D341Med (cell line): Measurements from ENCODE around the gene RNF220.
"Not testable (repeated sequence)": the region's sequence is repeated elsewhere in the genome, so short reads cannot be mapped to it uniquely, and the experiment has no call there.

Source experiments
- DNase-seq: peaks from one replicate; pipeline ENCODE4 v3.0.0; 2012; ENCODE audit warnings: low spot score

Gene RNF220

GRCh38 chr1:44549510-44549909 is 144.5 kb downstream of the RNF220 start:
- no peak for DNase-seq

- DNase-seq, result no peak
These were observed 148.2 kb downstream of the RNF220 start for GRCh38 chr1:44553127-44553758.

GRCh38 chr1:44553771-44554170 is 148.7 kb downstream of the RNF220 start:
- no peak for DNase-seq

GRCh38 chr1:44554706-44555105 is 149.7 kb downstream of the RNF220 start:
- DNase-seq, result no peak

- DNase-seq, result no peak
These were observed 152.7 kb downstream of the RNF220 start for GRCh38 chr1:44557778-44558177.

GRCh38 chr1:44558883-44559282 is 153.8 kb downstream of the RNF220 start:
- no peak for DNase-seq

GRCh38 chr1:44559330-44559729 is 154.3 kb downstream of the RNF220 start:
- DNase-seq, result no peak

- no peak for DNase-seq
These were observed 154.9 kb downstream of the RNF220 start for GRCh38 chr1:44559913-44560312.

GRCh38 chr1:44560696-44561095 is 155.6 kb downstream of the RNF220 start:
- not testable (repeated sequence) for DNase-seq

- no peak for DNase-seq
These were observed 160.2 kb downstream of the RNF220 start for GRCh38 chr1:44565259-44565750.

- no peak for DNase-seq
These were observed 160.8 kb downstream of the RNF220 start for GRCh38 chr1:44565833-44566232.

GRCh38 chr1:44566281-44567046 is 161.4 kb downstream of the RNF220 start:
- no peak for DNase-seq

- DNase-seq, result no peak
These were observed 163.3 kb downstream of the RNF220 start for GRCh38 chr1:44568128-44568900.

GRCh38 chr1:44569491-44569890 is 164.4 kb downstream of the RNF220 start:
- no peak for DNase-seq

- DNase-seq, result peak; percentile 47
These were observed 166.9 kb downstream of the RNF220 start for GRCh38 chr1:44571712-44572571.

- no peak for DNase-seq
These were observed 167.5 kb downstream of the RNF220 start for GRCh38 chr1:44572572-44572879.

- no peak for DNase-seq
These were observed 170.3 kb downstream of the RNF220 start for GRCh38 chr1:44575396-44575795.

- no peak for DNase-seq
These were observed 171.5 kb downstream of the RNF220 start for GRCh38 chr1:44576456-44577150.

- DNase-seq, result no peak
These were observed 176.2 kb downstream of the RNF220 start for GRCh38 chr1:44581205-44581604.

- DNase-seq, result no peak
These were observed 179.1 kb downstream of the RNF220 start for GRCh38 chr1:44584167-44584566.

GRCh38 chr1:44585315-44585920 is 180.4 kb downstream of the RNF220 start:
- no peak for DNase-seq
